SJSA1 (cell line): ENCODE results near the gene TAGLN. TPM values are rescaled to one million over a fixed set of nuclear protein-coding genes. Genes with fewer than 3 reads are reported as not detected.
A peak's percentile ranks its signal among the peaks of the same experiment; 100 is the strongest.

Experiments used
- DNase-seq, 2 experiments: peaks; one replicate each; pipeline ENCODE4 v3.0.0-alpha.2; 2015 to 2020; ENCODE audit warnings: low spot score in 2 of 2, low read depth in 1 of 2
- H3K27ac ChIP-seq: fragments of 250-450 bp; sonication (Bioruptor Pico); 2 replicates; pipeline ENCODE4 v1.5.1; 2020; ENCODE audit warnings: mild to moderate bottlenecking, moderate library complexity
- H3K27me3 ChIP-seq: fragments of 250-450 bp; sonication (Bioruptor Pico); replicated peaks from 2 replicates; pipeline ENCODE4 v1.5.1; 2020; ENCODE audit warnings: mild to moderate bottlenecking, moderate library complexity
- H3K36me3 ChIP-seq: fragments of 250-450 bp; sonication (Bioruptor Pico); 2 replicates; pipeline ENCODE4 v1.5.1; 2020; ENCODE audit warnings: mild to moderate bottlenecking
- H3K4me1 ChIP-seq: fragments of 250-450 bp; sonication (Bioruptor Pico); replicated peaks from 2 replicates; pipeline ENCODE4 v1.6.1; 2021; ENCODE audit warnings: mild to moderate bottlenecking
- H3K4me3 ChIP-seq: fragments of 250-450 bp; sonication (Bioruptor Pico); 2 replicates; pipeline ENCODE4 v1.5.1; 2020; ENCODE audit warnings: mild to moderate bottlenecking
- H3K9me3 ChIP-seq: fragments of 250-450 bp; sonication (Bioruptor Pico); replicated peaks from 2 replicates; pipeline ENCODE4 v1.5.1; 2020; ENCODE audit warnings: mild to moderate bottlenecking
- total RNA-seq: library from RNA; depleted of rRNA; stranded (reverse); fragments of >200 nt; shearing (Covaris generic); gene quantifications from 2 replicates; pipeline ENCODE4 v1.2.3, GENCODE V29; 2014

Gene TAGLN
- total RNA-seq, 1 experiment from 2014 or later, result 655 TPM

GRCh38 chr11:117220999-117221774 is 22.0 kb downstream of the TAGLN start:
- Histone ChIP-seq H3K36me3 (peaks cover 12% of the 10 kb centered on the region), H3K4me3 (no peak overlapping the region), H3K9me3 (no peaks in the 10 kb centered on the region), H3K4me1 (no peaks in the 10 kb centered on the region), H3K27me3 (no peaks in the 10 kb centered on the region), H3K27ac (no peak overlapping the region)
- DNase-seq, result no peak

- no peak overlapping the region for H3K27ac ChIP-seq
- no peak overlapping the region for H3K4me3 ChIP-seq
- no peak for DNase-seq
- no peaks in the 10 kb centered on the region for H3K27me3 ChIP-seq
- no peaks in the 10 kb centered on the region for H3K4me1 ChIP-seq
- no peaks in the 10 kb centered on the region for H3K9me3 ChIP-seq
- H3K36me3 ChIP-seq, result peaks cover 12% of the 10 kb centered on the region
These were observed 22.8 kb downstream of the TAGLN start for GRCh38 chr11:117221775-117222517.

- Histone ChIP-seq H3K4me1 (no peaks in the 10 kb centered on the region), H3K36me3 (peaks cover 12% of the 10 kb centered on the region), H3K9me3 (no peaks in the 10 kb centered on the region), H3K27me3 (no peaks in the 10 kb centered on the region), H3K4me3 (no peak overlapping the region), H3K27ac (no peak overlapping the region)
- no peak for DNase-seq
These were observed 24.0 kb downstream of the TAGLN start for GRCh38 chr11:117222991-117223740.

GRCh38 chr11:117223741-117224689 is 24.8 kb downstream of the TAGLN start:
- no peaks in the 10 kb centered on the region for H3K4me1 ChIP-seq
- H3K9me3 ChIP-seq, result no peaks in the 10 kb centered on the region
- H3K27ac ChIP-seq, result no peak overlapping the region
- peaks cover 7% of the 10 kb centered on the region for H3K36me3 ChIP-seq
- no peak for DNase-seq
- no peaks in the 10 kb centered on the region for H3K27me3 ChIP-seq
- no peak overlapping the region for H3K4me3 ChIP-seq

GRCh38 chr11:117225553-117226170 is 26.5 kb downstream of the TAGLN start:
- peaks cover 8% of the 10 kb centered on the region for H3K36me3 ChIP-seq
- no peaks in the 10 kb centered on the region for H3K9me3 ChIP-seq
- no peak overlapping the region for H3K4me3 ChIP-seq
- H3K4me1 ChIP-seq, result no peaks in the 10 kb centered on the region
- H3K27me3 ChIP-seq, result no peaks in the 10 kb centered on the region
- no peak overlapping the region for H3K27ac ChIP-seq
- DNase-seq, result no peak

- Histone ChIP-seq H3K9me3 (no peaks in the 10 kb centered on the region), H3K27ac (no peak overlapping the region), H3K36me3 (peaks cover 10% of the 10 kb centered on the region), H3K4me3 (no peak overlapping the region), H3K27me3 (no peaks in the 10 kb centered on the region), H3K4me1 (no peaks in the 10 kb centered on the region)
- DNase-seq, result peak in 1 of 2 experiments; percentile 31
These were observed 27.5 kb downstream of the TAGLN start for GRCh38 chr11:117226388-117227385.

- no peak for DNase-seq
These were observed 28.9 kb downstream of the TAGLN start for GRCh38 chr11:117228091-117228490.

GRCh38 chr11:117229411-117229810 is 30.2 kb downstream of the TAGLN start:
- Histone ChIP-seq H3K4me1 (peaks cover 7% of the 10 kb centered on the region), H3K27ac (no peak overlapping the region), H3K27me3 (no peaks in the 10 kb centered on the region), H3K4me3 (no peak overlapping the region), H3K9me3 (no peaks in the 10 kb centered on the region), H3K36me3 (peaks cover 16% of the 10 kb centered on the region)
- no peak for DNase-seq

More at GRCh38 chr11:117228091-117228490, 28.9 kb downstream of the TAGLN start:
- no peak overlapping the region for H3K27ac ChIP-seq
- no peak overlapping the region for H3K4me3 ChIP-seq
- H3K9me3 ChIP-seq, result no peaks in the 10 kb centered on the region
- H3K27me3 ChIP-seq, result no peaks in the 10 kb centered on the region
- peaks cover 1% of the 10 kb centered on the region; the same call in 1 of the 2 replicates for H3K4me1 ChIP-seq
- peaks cover 16% of the 10 kb centered on the region for H3K36me3 ChIP-seq

- Histone ChIP-seq H3K27me3 (no peaks in the 10 kb centered on the region), H3K27ac (no peak overlapping the region), H3K4me1 (peaks cover 7% of the 10 kb centered on the region), H3K9me3 (no peaks in the 10 kb centered on the region), H3K4me3 (no peak overlapping the region), H3K36me3 (peaks cover 16% of the 10 kb centered on the region)
- no peak for DNase-seq
These were observed 30.7 kb downstream of the TAGLN start for GRCh38 chr11:117229931-117230285.

- DNase-seq, result no peak
- H3K27ac ChIP-seq, result no peak overlapping the region
- peaks cover 16% of the 10 kb centered on the region for H3K36me3 ChIP-seq
- no peak overlapping the region for H3K4me3 ChIP-seq
- peaks cover 7% of the 10 kb centered on the region for H3K4me1 ChIP-seq
- H3K9me3 ChIP-seq, result no peaks in the 10 kb centered on the region
- H3K27me3 ChIP-seq, result no peaks in the 10 kb centered on the region
These were observed 31.3 kb downstream of the TAGLN start for GRCh38 chr11:117230286-117230961.

- H3K36me3 ChIP-seq, result peaks cover 16% of the 10 kb centered on the region
- H3K4me1 ChIP-seq, result peaks cover 7% of the 10 kb centered on the region
- H3K9me3 ChIP-seq, result no peaks in the 10 kb centered on the region
- 0 out of 2 replicates have a peak overlapping the region, but pooled peaks have one; percentile 0 for H3K27ac ChIP-seq
- no peaks in the 10 kb centered on the region for H3K27me3 ChIP-seq
- DNase-seq, result peak in 1 of 2 experiments; percentile 11
- peak overlapping the region; percentile 86 for H3K4me3 ChIP-seq
These were observed 32.0 kb downstream of the TAGLN start for GRCh38 chr11:117230999-117231841.
